ENCODE data around the gene FAM78A.

FAM78A gene, protein sequence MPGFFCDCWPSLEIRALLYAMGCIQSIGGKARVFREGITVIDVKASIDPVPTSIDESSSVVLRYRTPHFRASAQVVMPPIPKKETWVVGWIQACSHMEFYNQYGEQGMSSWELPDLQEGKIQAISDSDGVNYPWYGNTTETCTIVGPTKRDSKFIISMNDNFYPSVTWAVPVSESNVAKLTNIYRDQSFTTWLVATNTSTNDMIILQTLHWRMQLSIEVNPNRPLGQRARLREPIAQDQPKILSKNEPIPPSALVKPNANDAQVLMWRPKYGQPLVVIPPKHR

DNA sequence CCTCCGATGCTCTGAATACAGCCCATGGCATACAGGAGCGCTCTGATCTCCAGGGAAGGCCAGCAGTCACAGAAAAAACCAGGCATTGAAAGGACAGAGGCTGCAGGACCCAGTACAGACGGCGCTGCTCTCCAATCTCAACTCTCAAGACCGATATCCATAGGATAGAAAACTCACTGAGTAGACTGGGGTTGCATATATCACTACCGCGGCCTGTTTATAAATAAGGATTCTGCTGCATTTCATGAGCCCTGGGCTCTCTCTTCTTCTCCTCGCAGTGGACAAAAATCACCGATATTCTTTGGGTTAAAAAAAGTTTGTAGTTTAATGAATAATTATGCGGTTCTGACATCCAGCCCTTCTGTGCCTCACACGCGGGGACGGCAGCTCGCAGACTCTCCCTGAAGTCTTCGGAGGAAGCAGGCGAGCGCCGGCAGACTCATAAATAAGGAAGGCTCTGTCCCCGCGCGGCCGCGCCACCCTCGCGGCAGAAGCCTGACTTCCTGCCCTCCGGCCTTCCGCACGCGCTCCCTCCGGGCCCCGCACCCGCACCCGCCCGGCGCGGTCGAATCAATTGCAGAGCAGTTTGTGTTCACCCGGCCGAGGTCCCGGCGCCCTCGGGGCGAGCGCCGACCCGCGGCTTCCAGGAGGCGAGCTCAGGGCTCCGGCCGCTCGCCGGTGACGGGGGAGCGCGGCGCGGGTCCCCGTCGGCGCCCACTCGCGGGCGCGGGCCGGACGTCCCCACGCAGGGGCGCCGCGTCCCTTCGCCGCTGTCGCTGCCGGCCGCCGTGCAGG lies at the start of gene FAM78A:
Gene FAM78A, minus strand, starts transcription at position 417 of the 795 bp plus-strand sequence. Its CDS starts 331 bp downstream, at position 86.
- H3K36me3 ChIP-seq, result peaks cover 0 to 37% (median 0%) of the 10 kb centered on the region in 11 experiments; a peak in 6 of 22 replicates
- H3K27ac ChIP-seq, result peak within 1 kb of the TSS; percentile 73 to 86 (median 78)
- peaks cover 10 to 85% (median 75%) of the 10 kb centered on the region in 11 experiments for H3K27me3 ChIP-seq
- H3K4me3 ChIP-seq, result peak within 1 kb of the TSS; percentile 65 to 86 (median 76)
- no peaks in the 10 kb centered on the region for H3K9me3 ChIP-seq (replicated peaks in 1 of 11)
- H3K4me1 ChIP-seq, result peaks cover 56 to 79% (median 72%) of the 10 kb centered on the region in 10 experiments
- H3K9ac ChIP-seq, result peak within 1 kb of the TSS; percentile 75 to 90 (median 82)
- H4K20me1 ChIP-seq, result peaks cover 0 to 14% (median 0%) of the 10 kb centered on the region in 11 experiments; a peak in 5 of 22 replicates
- H3K4me2 ChIP-seq, result peak within 1 kb of the TSS; percentile 89 to 100 (median 98)
- TF ChIP-seq Cebpa-rat (IDR thresholded peaks at IDR 0.05), result no peak

DNA sequence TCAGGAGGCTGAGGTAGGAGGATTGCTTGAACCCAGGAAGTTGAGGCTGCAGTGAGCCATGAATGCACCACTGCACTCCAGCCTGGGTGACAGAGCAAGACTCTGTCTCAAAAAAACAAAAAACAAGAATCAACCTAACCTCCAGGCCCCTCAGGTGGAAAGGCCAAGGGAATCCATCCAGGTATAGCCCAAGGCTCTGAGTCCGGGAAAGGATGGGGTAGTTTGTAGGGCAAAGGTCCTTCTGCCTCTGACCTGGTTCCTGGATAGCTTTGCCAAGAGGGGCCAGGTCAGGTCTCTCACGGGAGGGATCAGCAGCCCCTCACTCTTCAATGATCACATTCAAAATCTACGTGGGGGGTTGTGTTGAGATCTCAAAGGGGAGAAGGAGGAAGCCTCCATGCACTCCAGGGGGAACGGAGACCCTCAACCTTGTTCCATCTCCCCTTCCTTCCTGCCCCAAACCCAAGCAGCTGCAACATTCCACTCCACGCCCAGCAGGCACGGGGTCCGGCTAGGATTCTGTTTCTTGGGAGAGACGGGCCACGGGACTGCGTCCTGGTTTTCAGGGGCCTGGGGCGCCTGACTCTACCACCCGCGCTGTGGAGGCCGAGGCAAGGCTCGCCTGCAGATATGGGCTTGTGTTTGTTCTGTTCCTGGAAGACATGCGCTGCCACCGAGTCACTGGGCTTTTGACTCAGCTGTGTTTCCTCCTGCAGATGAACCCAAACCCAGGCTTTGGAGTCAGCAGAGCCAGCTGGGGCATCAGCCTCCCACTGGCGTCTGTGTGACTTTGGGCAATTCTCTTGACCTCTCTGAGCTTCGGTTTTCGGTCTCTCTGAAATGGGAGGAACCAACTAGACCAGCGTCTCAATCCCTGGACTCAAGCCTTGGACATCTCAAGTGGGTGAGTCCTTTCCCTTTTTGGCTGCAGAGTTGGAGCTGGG lies 48.7 kb upstream of the FAM78A start:
- H3K4me2 ChIP-seq, result no peak overlapping the region
- TF ChIP-seq Cebpa-rat (IDR thresholded peaks at IDR 0.05), result no peak
- no peak overlapping the region for H3K9ac ChIP-seq
- no peaks in the 10 kb centered on the region; a peak in 1 of 22 replicates for H4K20me1 ChIP-seq
- no peak overlapping the region for H3K4me3 ChIP-seq
- peaks cover 0 to 6% (median 0%) of the 10 kb centered on the region in 10 experiments; a peak in 3 of 20 replicates for H3K4me1 ChIP-seq
- no peak overlapping the region for H3K27ac ChIP-seq
- H3K27me3 ChIP-seq, result no peaks in the 10 kb centered on the region
- H3K9me3 ChIP-seq (replicated peaks in 1 of 11), result no peaks in the 10 kb centered on the region
- H3K36me3 ChIP-seq, result no peaks in the 10 kb centered on the region

DNA sequence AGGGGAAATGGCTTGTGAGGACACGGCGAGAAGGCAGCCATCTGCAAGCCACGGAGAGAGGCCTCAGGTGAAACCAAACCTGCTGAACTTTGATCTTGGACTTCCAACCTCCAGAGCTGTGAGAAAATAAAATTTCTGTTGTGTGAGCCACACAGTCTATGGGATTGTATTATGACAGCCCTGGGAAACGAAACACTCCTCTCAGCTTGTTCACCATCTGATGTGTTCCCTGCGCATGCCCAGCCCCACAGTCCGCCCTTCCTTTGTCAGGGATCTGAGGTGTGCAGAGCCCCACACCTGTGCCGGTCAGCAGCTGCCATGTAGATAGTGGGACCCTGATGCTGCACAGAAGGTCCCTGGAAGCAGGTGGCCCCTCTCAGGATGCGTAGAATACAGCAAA lies 47.3 kb upstream of the FAM78A start:
- no peaks in the 10 kb centered on the region; a peak in 1 of 22 replicates for H4K20me1 ChIP-seq
- H3K4me3 ChIP-seq, result no peak overlapping the region
- TF ChIP-seq Cebpa-rat (IDR thresholded peaks at IDR 0.05), result no peak
- no peak overlapping the region for H3K9ac ChIP-seq
- H3K36me3 ChIP-seq, result no peaks in the 10 kb centered on the region
- H3K27ac ChIP-seq, result no peak overlapping the region
- no peaks in the 10 kb centered on the region for H3K27me3 ChIP-seq
- H3K4me1 ChIP-seq, result no peaks in the 10 kb centered on the region
- no peak overlapping the region for H3K4me2 ChIP-seq
- H3K9me3 ChIP-seq (replicated peaks in 1 of 11), result no peaks in the 10 kb centered on the region

DNA sequence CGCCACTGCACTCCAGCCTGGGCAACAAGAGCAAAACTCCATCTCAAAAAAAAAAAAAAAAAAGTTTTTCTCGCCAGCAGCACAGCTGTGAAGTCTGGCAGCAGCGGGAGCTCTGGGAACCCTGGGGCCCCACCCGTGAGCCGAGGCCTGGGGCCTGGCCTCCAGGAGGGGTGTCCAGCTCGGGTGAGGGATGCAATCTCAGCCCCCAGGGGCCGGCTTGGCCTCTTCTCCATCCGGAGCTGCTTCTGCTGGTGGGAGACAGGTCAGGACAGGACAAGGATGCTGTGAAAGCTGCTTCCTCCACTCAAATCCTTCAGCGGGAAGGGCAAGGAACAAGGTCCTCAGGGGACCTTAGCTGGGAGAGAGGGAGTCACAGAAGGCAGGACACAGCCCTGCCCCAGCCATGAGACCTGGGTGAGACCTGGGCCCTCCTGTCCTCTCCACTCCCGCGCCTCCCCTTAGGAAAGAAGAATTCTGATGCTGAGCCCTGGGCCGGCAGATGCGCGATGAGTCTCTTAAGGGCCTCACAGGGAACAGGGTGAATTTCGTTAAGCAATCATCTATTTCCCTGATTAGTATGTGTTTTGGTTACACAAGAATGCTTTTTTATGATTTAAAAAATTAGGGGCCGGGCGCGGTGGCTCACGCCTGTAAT lies 43.8 kb upstream of the FAM78A start:
- Histone ChIP-seq H3K9ac (no peak overlapping the region), H3K9me3 (replicated peaks in 1 of 11) (no peaks in the 10 kb centered on the region), H3K36me3 (no peaks in the 10 kb centered on the region), H4K20me1 (0 out of 22 replicates have a peak, but pooled peaks cover 0 to 3% (median 0%) of the 10 kb centered on the region in 11 experiments), H3K4me3 (no peak overlapping the region), H3K4me1 (no peaks in the 10 kb centered on the region), H3K4me2 (no peak overlapping the region), H3K27me3 (no peaks in the 10 kb centered on the region), H3K27ac (no peak overlapping the region)
- no peak for TF ChIP-seq Cebpa-rat (IDR thresholded peaks at IDR 0.05)

DNA sequence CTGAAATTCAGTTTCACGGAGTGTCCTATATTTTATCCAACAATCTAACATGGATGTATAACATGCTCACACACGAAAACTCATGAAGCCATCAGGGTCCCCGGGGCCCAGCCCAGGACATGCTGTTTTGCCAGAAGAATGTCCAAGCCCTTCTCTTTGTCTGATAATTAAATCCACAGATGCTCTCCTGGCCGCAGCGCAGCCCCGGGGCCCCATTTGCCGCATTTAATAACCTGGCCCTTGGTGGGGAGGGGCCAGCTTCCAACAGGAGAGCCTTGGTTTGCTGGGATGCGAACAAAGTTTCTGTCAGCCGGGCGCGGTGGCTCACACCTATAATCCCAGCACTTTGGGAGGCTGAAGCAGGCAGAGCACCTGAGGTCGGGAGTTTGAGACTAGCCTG lies 43.2 kb upstream of the FAM78A start:
- H3K27ac ChIP-seq, result no peak overlapping the region
- H3K4me2 ChIP-seq, result no peak overlapping the region
- no peaks in the 10 kb centered on the region for H3K36me3 ChIP-seq
- H4K20me1 ChIP-seq, result 0 out of 22 replicates have a peak, but pooled peaks cover 0 to 3% (median 0%) of the 10 kb centered on the region in 11 experiments
- no peak overlapping the region for H3K9ac ChIP-seq
- no peaks in the 10 kb centered on the region for H3K9me3 ChIP-seq (replicated peaks in 1 of 11)
- H3K4me3 ChIP-seq, result no peak overlapping the region
- no peaks in the 10 kb centered on the region for H3K27me3 ChIP-seq
- TF ChIP-seq Cebpa-rat (IDR thresholded peaks at IDR 0.05), result no peak
- no peaks in the 10 kb centered on the region for H3K4me1 ChIP-seq

DNA sequence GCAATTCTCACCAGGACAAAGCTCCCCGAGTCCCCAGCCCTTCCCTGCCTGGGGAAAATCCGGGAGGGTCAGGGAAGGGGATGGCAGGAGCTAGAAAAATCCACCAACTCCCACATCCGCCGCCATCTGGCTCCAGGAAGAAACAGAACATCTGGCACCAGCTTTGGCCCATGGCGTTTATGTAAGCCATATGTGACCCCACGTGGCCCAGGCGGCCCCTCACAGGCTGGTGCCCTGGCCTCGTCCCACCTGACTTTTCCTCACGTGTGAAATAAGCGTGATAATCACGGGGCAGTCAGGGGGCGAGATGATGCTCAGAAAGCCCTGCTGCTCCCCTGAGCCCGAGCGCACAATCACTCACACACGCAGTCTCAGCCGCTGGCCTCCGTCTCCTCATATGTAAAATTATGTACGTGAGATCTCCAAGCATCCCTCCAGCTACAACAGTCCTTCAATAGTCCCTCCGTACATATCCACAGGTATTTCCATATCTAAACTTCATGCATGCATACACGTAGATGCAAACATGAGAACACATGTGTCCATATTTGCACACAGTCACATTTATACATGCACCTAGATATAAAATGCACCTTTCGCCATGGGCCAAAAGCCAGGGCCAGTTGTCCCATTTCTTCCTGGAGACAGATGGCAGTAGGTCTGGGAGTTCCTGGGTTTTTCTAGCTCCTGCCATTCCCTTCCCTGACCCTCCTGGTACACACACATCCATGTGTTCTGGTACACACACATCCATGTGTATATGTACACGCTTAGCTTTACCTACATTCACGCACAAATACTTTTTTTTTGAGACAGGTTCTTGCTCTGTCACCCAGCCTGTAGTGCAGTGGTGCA lies 42.1 kb upstream of the FAM78A start:
- H3K4me2 ChIP-seq, result no peak overlapping the region
- H4K20me1 ChIP-seq, result 0 out of 22 replicates have a peak, but pooled peaks cover 0 to 3% (median 0%) of the 10 kb centered on the region in 11 experiments
- H3K4me3 ChIP-seq, result no peak overlapping the region
- H3K27ac ChIP-seq, result no peak overlapping the region
- H3K9ac ChIP-seq, result no peak overlapping the region
- no peaks in the 10 kb centered on the region for H3K4me1 ChIP-seq
- H3K36me3 ChIP-seq, result no peaks in the 10 kb centered on the region
- no peaks in the 10 kb centered on the region for H3K27me3 ChIP-seq
- no peak for TF ChIP-seq Cebpa-rat (IDR thresholded peaks at IDR 0.05)
- no peaks in the 10 kb centered on the region for H3K9me3 ChIP-seq (replicated peaks in 1 of 11)

DNA sequence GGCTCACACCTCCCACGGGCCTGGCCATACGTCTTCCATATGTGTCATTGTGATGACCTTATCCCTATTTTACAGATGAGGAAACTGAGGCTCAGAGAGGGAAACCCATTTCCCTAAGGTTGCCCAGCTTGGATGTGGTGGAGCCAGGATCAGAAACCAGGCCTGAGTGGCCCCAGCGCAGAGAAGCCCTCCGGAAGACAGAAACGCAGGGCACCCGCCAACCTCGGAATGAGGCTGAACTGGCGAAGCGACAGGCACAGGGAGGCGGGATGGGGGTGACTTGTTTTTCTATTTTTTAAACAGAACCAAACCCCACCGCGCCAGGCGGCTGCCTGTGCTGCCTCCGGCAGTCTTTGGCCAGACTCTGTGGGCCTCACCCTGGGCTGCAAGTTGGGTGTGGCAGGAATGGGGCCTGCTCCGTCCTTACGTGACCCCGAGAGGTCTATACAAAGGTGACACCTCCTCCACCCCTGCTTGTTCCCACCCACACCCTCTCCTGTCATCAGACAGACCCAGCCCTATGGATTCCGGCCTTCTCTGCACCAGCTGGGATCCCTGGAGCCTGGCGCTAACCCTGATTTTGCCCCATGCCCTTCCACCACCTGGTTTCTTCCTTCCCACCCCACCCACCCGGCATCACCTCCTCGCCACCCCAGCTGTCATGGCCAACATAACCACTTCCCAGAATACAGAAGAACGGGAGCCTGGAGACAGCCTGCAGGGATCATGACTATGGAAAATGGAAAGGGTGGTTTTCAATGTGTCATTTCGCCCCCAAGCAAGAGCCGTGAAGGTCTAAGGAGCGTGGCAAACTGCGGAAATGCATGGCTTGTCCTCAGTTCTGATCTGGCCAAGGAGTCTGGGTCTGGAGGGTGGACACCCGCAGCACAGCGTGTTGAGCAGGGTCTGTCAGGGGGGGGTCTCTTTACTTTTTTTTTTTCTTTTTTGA lies 36.8 kb upstream of the FAM78A start:
- Histone ChIP-seq H3K9ac (no peak overlapping the region), H3K4me2 (no peak overlapping the region)

More for the DNA sequence above, 36.8 kb upstream of the FAM78A start:
- Histone ChIP-seq H3K4me3 (no peak overlapping the region), H3K27me3 (peaks cover 0 to 4% (median 0%) of the 10 kb centered on the region in 11 experiments; a peak in 1 of 22 replicates), H3K9me3 (replicated peaks in 1 of 11) (no peaks in the 10 kb centered on the region), H3K27ac (no peak overlapping the region), H3K36me3 (no peaks in the 10 kb centered on the region), H3K4me1 (peaks cover 21 to 35% (median 32%) of the 10 kb centered on the region in 10 experiments), H4K20me1 (peaks cover 0 to 8% (median 0%) of the 10 kb centered on the region in 11 experiments; a peak in 1 of 22 replicates)
- TF ChIP-seq Cebpa-rat (IDR thresholded peaks at IDR 0.05), result no peak

All from BLaER1 treated with 17β-estradiol and CSF1 and Interleukin-3, amounts not matched to agents 10 nM and 100 nM (cell line).